Myocyte (in vitro differentiated cells): ENCODE data around the gene ERBB2. TPM values are rescaled to one million over a fixed set of nuclear protein-coding genes. Genes with fewer than 3 reads are reported as not detected.
"Not testable (repeated sequence)": the region's sequence is repeated elsewhere in the genome, so short reads cannot be mapped to it uniquely, and the experiment has no call there.

Experiments
- DNase-seq: peaks from one replicate; pipeline ENCODE4 v3.0.0-alpha.2; 2012; ENCODE audit warnings: low read depth
- total RNA-seq: library from RNA; depleted of rRNA; stranded (reverse); fragments of >200 nt; gene quantifications from 2 replicates; pipeline ENCODE4 v1.2.3, GENCODE V29; 2014

Gene ERBB2
- total RNA-seq, 1 donor from 2014 or later, result 87.4 TPM

DNA sequence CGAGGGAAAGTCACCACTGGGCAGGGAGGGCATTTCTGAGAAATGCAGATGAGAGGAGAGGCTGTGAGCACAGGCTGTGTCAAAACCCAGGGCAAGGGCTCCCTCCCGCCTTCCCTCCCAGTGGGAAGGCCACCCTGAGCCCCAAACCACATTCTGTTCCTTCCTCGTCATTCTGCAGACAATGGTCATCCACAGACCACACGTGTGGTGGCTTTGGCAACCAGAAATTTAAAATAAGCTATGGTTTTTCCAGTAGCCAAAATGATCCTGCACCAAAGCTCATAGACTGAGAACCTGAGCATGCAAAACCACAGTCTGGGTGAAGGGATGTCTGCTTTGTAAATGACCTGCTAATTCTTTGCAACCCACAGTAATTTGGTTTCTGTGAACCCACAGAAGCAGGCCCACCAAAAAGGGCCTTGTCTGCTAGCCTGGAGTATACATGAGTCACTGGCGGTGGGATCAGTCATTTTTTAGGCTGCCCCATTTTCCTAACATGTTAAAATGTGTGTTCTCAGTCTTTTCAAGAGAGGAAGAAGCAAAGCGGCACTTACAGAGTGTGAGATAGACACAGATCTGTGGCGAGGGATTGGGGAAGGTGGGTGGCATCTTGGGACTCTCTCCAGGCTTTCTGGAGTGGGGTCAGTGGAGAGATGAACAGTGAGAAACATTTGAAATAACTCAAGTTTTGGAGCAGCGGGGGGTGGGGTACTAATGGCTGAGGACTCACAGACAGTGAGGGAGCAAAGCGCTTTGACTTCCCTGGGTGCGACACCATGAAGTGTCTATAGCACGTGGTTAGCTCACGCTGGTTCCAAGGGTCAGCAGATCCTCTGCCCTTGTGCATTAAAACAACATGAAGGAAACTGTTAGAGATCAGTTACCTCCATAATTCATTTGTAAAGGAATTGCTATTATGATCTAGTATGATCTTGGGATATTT, 58.3 kb downstream of the ERBB2 start:
- peak; percentile 52 for DNase-seq

DNA sequence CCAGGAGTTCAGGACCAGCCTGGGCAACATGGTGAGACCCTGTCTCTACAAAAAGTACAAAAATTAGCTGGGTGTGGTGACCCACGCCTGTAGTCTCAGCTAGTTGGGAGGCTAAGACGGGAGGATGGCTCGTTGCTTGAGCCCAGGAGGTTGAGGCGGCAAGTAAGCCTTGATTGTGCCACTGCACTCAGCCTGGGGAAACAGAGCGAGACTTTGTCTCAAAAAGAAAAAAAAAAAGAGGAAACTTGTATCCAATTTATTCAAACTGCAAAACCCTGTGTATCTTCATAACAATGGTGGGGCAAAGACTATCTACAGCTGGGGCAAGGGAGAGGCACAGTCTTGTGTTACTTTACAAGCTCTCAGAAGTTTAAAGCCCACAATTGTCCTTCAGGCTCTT, 59.3 kb downstream of the ERBB2 start:
- DNase-seq, result no peak

DNA sequence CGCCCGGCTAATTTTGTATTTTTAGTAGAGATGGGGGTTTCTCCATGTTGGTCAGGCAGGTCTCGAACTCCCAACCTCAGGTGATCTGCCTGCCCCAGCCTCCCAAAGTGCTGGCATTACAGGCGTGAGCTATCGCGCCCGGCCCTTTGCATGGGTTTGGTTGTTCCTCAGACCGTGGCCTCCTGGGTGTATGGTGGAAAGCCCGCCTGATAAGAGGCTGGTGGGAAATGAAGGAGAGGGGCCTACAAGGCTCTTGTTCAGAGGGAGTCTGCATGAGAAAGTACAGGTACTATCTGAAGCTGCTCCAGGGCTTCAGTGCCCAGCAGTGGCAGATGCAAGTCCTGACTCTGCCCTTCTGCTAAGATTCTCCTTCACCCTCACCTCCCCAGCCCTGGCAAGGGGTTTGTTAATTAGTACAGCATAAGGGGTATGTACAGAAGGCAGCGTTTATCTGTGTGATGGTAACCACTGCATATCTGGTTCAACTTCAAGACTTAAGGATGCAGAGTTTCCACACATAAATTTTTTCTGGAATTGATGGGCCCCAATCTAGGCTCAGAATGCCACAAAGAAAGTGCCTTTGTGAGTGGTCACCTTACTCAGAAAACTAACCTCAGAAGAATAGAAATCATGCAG, 62.1 kb downstream of the ERBB2 start:
- no peak for DNase-seq

DNA sequence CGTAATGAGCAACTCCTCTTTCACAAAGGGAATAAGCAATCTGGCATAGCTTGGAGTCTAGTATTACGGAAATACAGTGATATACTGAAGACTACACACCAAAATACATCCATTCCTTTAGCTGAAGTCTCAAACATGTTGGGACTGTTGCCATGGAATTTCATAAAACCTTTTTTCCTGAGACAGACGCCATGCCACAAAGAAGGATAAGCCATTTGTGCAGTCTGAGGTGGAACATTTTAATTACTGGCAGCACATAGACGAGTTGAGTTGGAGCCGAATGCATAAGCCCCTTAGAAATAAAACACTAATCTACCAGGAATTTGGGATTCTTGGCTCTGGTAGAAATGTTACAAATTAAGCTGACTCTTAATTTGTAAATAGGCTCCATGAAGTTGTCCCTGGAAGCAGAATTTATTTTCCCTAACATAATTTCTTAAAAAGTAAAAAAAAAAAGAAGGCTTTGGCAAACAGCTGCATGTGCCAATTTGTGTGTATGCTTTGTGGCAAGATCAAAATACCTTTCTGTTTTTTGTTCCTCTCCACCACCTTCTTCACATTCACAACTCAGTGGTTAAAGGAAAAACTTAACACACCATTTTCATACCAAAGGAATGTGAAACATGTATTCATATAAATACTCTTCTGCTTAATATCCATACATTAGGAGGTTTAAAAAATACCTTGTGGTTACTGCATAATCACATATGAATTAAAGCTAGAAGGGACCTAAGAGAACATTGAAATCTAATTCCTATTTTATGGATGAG, 63.4 kb downstream of the ERBB2 start:
- peak; percentile 16 for DNase-seq

DNA sequence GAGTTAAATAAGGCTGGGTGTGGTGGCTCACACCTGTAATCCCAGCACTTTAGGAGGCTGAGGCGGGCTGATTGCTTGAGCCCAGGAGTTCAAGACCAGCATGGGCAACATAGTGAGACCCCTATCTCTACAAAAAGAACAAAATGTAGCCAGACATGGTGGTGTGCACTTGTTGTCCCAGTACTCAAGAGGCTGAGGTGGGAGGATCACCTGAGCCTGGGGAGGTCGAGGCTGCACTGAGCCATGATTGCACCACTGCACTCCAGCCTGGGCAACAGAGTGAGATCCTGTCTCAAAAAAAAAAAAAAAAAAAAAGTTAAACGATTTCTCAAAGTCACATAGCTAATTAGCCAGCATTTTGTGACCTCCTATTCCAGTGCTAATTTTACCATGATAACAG, 64.3 kb downstream of the ERBB2 start:
- not testable (repeated sequence) for DNase-seq

DNA sequence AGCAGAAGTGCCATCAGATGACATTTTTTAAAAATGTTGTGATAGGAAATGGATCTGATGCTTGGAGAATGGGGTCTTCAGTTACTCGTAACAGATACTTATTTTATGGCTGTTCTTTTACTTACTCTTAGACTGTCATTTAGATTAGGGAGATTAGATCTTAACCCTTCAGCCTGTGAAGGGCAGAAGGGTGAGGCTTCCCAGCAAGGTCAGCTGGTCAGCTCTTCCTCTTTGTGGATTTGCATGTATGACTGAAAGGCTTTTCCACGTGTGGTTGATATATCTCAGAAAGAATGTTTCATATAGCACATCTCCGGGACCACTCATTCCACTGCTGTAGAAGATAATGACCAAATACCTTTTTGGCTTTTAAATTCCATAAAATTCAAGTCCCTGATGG, 65.3 kb downstream of the ERBB2 start:
- no peak for DNase-seq

DNA sequence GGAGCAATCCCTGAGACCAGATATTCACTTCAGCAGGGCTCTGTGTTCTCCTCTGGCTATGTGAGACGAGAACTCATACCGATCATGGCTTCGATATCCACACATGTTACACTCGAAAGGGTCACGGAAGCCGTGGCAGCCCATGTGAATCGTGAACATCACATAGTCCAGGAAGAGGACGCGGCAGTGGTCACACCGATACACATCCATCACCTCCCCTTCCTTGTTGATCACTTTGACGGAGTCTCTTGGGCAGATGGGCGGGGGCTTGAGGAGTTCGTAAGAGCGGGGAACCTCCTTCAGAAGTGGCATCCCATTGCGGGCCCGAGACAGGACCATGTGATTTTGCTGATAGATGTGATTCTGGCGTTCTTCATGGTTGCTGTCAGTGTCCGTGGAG, 65.9 kb downstream of the ERBB2 start:
- no peak for DNase-seq

DNA sequence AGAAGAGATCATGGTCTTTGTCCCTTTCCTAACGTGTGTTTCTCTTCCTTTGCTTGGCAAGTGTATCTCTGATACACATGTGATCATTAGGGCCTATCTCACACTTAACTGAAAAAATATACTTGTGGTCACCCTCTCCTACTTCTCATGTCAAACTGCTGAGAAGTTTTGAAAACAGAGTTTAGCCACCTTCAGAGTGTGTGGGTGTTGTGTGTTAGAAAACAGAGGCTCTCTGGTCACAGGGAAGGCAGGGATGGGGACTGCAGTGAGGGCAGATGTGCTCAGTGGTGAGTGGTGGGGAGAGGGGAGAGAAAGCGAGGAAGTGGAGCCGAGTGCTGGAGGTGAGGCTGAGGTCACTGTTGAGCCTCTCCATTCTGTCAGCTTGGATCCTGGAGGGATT, 67.3 kb downstream of the ERBB2 start:
- DNase-seq, result no peak

DNA sequence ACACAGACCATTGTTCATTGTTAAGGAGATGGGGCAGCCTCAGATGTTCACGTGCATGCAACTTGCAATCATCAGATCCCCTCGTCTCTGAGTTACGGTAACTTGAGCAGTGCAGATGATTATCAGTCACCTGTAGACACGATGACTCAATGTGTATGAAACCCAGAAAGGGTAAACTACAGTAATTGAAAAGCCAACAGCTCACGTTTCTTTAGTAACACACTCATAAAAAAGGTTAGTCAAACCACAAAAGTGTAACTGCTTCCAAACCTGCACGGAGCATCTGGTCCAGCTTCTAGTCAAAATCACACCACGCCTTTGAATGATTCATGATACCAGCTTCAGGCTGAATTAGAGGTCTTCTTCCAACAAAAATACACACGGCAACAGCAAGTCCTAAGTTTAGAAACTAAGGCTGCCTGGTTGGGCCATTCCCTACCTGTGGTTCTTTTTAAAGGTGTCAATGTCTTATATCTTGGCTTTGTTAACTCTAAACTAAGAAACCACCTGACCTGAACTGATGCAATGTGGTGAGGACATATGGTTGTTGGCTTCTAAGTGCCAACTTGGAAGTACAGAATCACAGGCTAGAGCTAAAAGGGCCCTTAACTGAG, 70.2 kb downstream of the ERBB2 start:
- no peak for DNase-seq

DNA sequence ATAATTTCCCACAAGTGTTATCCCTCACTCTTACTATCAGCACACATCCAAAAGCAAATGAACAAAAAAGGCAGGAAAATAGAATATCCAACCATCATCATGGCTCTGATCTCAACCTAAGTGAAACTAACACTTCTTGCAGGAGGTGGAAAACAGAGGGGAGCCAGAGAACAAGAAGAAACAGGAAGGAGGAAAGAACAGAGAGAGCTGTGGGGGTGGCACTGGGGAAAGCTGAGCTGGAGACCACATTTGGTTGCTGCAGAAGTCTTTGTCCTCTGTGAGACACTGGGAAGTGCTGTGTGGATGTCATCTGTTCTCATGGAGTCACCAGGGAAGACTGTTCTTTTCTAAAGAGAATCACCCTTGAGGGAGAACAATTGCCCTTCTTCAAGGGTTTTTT, 72.6 kb downstream of the ERBB2 start:
- DNase-seq, result no peak

DNA sequence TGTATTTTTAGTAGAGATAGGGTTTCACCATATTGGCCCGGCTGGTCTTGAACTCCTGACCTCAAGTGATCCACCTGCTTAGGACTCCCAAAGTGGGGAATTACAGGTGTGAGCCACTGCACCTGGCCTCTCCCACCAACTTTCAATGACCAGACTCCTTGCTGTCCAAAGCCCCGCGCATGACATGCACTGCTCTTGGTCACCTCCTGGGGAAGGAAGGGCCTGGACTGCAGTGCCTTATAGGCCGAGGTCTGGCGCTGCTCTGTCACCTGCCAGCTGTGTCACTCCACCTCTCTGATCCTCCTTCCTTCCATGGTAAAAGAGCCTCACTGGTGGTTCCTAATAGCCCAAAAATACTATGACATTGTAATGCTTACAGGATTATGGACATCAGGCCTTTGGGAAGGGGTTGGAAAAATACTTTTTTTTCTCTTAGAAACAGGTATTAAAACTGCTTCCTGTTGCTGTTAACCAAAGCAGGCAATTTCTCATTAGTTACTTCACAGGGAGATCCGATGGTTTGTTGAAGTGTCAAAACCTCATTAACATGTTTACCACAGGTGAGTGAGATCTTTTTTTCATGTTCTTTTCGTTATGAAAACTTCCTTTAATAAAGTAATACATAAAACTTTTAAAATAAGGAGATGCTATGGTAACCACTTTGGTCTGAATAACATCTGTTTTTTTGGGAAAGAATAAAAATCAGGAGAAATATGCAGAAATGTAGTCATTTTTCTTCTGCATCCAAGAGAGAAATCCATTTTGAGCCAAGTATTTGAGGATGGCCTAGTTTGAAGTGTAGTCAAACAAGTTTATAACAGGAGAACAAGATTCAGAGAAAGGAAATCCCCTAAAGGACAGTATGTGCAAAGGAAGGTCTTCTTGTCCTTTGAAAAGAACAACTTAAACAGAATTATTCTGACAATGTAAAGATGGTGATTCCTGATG, 73.4 kb downstream of the ERBB2 start:
- no peak for DNase-seq

DNA sequence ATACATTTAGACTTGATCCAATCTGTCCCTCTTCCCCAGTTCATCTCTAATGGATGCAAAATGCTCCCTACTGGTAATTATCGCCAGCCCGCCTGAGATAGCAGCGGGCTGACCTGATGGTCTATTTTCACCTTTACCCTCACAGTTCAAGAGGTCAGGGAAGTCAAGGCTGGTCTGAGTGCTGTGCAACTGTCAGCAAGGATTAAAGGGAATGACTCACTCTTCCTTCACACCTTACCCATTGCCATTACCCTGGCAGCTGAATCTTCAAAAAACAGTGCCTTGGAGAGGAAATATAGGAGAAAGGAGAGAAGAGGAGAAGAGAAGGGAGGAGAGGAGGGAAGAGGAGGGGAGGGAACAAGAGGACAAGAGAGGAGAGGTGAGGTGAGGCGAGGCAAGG, 74.2 kb downstream of the ERBB2 start:
- no peak for DNase-seq

DNA sequence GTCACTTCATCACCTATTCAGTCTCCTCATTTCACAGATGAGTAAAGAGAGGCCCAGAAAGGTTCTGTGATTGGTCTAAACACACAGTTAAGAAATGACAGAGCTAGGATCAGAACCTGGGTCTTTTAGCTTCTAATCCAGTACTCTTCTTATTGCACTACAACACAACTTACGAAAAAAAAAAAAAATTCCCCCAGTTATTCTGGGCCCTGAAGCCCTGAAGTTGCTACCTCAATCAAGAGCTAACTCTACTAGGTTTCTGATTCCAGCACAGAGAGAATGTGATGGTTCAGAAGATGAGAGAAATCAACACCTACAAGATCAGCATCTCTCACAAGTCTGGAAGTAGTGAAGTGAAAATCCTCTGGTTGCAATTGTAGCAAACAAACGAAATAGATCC, 75.2 kb downstream of the ERBB2 start:
- DNase-seq, result no peak

DNA sequence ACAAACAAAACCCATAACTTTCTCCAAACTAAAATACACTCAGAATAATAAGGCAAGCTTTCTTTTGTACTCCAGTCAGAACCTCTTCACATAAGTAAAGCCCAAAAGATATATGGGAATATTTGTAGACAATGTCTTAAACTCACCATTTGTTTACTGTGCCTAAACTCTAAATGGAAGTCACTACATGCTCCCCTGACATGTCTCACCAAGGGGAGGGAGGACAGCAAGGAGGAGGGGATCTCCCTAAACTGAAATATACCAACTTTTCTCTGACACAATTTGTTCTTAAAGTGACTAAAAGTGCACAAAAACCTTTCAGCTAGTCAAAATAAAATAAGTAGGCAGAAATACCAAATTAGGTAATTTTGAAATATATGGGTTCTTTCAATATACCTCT, 76.4 kb downstream of the ERBB2 start:
- no peak for DNase-seq

DNA sequence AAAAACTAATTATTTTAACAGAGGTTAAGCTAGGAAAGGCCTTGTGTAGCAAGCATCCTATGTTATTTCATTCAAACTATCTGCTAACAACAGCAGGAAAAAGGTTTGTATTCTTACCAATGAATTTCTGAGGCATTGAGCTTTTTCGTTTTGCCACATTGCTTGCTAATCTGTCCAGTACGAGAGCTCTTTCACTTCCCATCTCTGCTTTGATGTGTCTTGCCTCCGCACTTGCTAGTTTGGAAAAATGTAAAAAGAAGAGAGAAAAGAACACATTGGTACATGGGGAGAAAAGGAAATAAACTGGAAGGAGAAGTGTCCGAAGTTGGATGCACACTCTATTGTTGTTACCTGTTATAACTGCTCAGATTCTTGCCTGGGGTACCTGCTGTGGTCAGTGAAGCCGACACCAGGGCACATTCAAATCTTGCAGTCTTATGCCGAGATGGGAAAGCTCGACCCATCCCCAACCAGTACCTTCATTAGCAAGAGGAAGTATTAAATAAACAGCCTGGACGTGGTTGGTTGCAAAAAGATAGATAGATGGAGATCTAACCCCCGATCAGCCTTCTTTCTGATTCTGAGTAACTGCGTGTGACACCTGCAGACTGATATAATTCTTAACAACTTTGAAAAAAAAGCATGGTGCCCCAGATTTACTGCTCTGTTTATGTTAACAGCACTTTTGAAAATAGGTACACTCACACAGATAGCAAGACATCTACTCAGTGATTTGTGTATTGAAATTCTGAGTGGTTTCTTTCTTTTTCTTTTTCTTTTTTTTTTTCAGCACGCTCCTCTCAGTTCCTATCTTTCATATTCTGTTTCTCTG, 77.9 kb downstream of the ERBB2 start:
- DNase-seq, result no peak
